ENCODE measurements around the gene C15orf39. TPM values are rescaled to one million over a fixed set of nuclear protein-coding genes. Genes with fewer than 3 reads are reported as not detected.

Gene C15orf39
- total RNA-seq, 1 donor from 2014 or later = 2.1 TPM

GRCh38 chr15:75182187-75183131 lies 19.2 kb upstream of the C15orf39 start:
- DNase-seq (ENCODE audit: low read depth) (peak; percentile 33), FAIRE-seq (no peak)
- H3K27me3 ChIP-seq (ENCODE audit: control insufficient read depth, insufficient read depth, low read length) = peaks cover 3% of the 10 kb centered on the region

DNA sequence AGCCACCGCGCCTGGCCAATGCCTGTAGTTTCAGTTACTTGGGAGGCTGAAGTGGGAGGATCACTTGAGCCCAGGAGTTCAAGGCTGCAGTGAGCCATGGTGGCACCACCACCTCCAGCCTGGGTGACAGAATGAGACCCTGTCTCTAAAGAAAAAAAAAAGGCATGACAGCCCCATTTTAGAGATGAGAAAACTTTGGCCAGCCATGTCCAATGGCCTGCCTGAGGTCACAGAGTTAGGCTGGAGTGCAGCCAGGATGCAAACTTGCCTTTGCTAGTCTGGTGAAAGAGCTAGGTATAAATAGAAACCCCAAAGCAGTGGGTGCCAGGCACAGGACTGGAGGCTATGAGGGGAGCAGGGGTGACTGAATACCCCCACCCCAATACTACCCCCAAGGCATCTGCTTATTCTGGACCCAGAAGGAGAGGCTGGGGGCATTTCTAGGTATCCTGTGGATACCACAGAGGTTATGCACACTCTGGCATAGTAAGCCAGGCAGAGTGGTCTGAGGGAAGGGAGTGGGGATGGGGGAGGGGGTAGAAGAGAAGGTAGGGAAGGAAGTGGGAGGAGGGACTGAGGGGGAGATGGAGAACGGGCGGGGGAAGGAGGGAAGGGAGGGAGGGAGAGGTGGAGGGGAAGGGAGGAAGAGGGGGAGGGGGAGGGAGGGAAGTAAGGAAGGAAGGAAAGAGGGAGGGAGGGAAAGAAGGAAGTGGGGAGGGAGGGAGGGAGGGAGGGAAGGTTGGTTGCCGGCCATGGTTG lies 16.2 kb upstream of the C15orf39 start:
- H3K27me3 ChIP-seq (ENCODE audit: control insufficient read depth, insufficient read depth, low read length) = no peaks in the 10 kb centered on the region
- FAIRE-seq (no peak), DNase-seq (ENCODE audit: low read depth) (no peak)
- H3K36me3 ChIP-seq (ENCODE audit: control insufficient read depth, insufficient read depth, low read length) = no peaks in the 10 kb centered on the region
- H3K4me3 ChIP-seq (ENCODE audit: low read depth, low read length) = no peak overlapping the region
- TF ChIP-seq, protein P1, sequence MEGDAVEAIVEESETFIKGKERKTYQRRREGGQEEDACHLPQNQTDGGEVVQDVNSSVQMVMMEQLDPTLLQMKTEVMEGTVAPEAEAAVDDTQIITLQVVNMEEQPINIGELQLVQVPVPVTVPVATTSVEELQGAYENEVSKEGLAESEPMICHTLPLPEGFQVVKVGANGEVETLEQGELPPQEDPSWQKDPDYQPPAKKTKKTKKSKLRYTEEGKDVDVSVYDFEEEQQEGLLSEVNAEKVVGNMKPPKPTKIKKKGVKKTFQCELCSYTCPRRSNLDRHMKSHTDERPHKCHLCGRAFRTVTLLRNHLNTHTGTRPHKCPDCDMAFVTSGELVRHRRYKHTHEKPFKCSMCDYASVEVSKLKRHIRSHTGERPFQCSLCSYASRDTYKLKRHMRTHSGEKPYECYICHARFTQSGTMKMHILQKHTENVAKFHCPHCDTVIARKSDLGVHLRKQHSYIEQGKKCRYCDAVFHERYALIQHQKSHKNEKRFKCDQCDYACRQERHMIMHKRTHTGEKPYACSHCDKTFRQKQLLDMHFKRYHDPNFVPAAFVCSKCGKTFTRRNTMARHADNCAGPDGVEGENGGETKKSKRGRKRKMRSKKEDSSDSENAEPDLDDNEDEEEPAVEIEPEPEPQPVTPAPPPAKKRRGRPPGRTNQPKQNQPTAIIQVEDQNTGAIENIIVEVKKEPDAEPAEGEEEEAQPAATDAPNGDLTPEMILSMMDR (IDR thresholded peaks at IDR 0.05; ENCODE audit: insufficient read depth, low read length, severe bottlenecking) = no peak

More at GRCh38 chr15:75182187-75183131, 19.2 kb upstream of the C15orf39 start:
- no peak overlapping the region for H3K4me3 ChIP-seq (ENCODE audit: low read depth, low read length)
- no peaks in the 10 kb centered on the region for H3K36me3 ChIP-seq (ENCODE audit: control insufficient read depth, insufficient read depth, low read length)
- TF ChIP-seq, protein P1 (IDR thresholded peaks at IDR 0.05; ENCODE audit: insufficient read depth, low read length, severe bottlenecking) = peak; percentile 7

DNA sequence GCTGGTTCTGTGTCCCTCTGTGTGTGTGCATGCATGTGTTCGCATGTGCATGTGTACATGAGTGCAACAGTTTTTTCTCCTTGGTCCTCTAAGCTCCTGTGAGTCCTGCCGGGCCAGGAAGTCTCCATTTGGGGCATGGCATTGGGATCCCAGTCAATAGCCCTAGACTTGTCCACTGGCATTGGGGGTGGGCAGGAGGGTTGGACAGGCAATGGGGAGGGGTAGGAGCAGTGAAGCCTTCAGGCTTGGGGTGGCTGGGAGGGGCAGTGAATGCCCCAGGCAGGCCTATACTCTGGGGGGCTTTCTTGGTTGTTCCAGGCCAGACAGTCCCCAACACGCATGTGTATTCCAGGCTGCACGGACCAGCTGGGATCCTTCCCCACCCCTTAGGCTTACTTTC lies 15.6 kb upstream of the C15orf39 start:
- FAIRE-seq = no peak
- no peaks in the 10 kb centered on the region for H3K36me3 ChIP-seq (ENCODE audit: control insufficient read depth, insufficient read depth, low read length)
- TF ChIP-seq, protein P1 (IDR thresholded peaks at IDR 0.05; ENCODE audit: insufficient read depth, low read length, severe bottlenecking) = no peak

DNA sequence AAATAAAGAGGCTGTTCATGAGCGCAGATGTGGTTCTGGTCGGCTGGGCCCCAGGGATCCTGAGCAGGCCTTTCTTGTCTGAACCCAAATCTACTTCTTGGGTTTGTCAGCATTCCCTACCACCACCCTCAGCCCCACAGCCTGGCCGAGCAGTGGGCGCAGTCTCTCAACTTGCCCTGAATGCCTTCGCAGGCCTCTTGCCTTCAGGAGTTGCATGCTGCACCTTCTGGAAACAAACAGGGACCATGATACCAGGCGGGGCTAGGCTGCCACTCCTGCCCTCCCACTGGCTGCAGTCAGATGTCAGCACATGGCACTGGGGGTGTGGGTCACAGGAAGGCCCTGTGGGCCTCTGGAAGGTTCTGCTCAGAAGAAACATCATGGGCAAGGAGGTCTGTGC lies 13.2 kb upstream of the C15orf39 start:
- FAIRE-seq = no peak

More for the DNA sequence above, 15.6 kb upstream of the C15orf39 start:
- no peaks in the 10 kb centered on the region for H3K27me3 ChIP-seq (ENCODE audit: control insufficient read depth, insufficient read depth, low read length)
- H3K4me3 ChIP-seq (ENCODE audit: low read depth, low read length) = no peak overlapping the region
- DNase-seq (ENCODE audit: low read depth) = no peak

GRCh38 chr15:75191235-75191634 lies 10.4 kb upstream of the C15orf39 start:
- no peak overlapping the region for H3K4me3 ChIP-seq (ENCODE audit: low read depth, low read length)

More for the DNA sequence above, 13.2 kb upstream of the C15orf39 start:
- DNase-seq (ENCODE audit: low read depth) = no peak
- no peak overlapping the region for H3K4me3 ChIP-seq (ENCODE audit: low read depth, low read length)
- TF ChIP-seq, protein P1 (IDR thresholded peaks at IDR 0.05; ENCODE audit: insufficient read depth, low read length, severe bottlenecking) = no peak
- no peaks in the 10 kb centered on the region for H3K36me3 ChIP-seq (ENCODE audit: control insufficient read depth, insufficient read depth, low read length)
- no peaks in the 10 kb centered on the region for H3K27me3 ChIP-seq (ENCODE audit: control insufficient read depth, insufficient read depth, low read length)

More at GRCh38 chr15:75191235-75191634, 10.4 kb upstream of the C15orf39 start:
- Histone ChIP-seq H3K36me3 (ENCODE audit: control insufficient read depth, insufficient read depth, low read length) (no peaks in the 10 kb centered on the region), H3K27me3 (ENCODE audit: control insufficient read depth, insufficient read depth, low read length) (peaks cover 1% of the 10 kb centered on the region)
- TF ChIP-seq, protein P1 (IDR thresholded peaks at IDR 0.05; ENCODE audit: insufficient read depth, low read length, severe bottlenecking) = no peak
- FAIRE-seq = no peak
- no peak for DNase-seq (ENCODE audit: low read depth)

Measured in bronchial epithelial cell (primary cell).